GM12878 (cell line): ENCODE results near the gene GPR34. TPM values are rescaled to one million over a fixed set of nuclear protein-coding genes. Genes with fewer than 3 reads are reported as not detected.

Experiments
- BCLAF1 ChIP-seq: fragments of 450-650 bp; IDR thresholded peaks from 2 replicates; pipeline ENCODE4 v1.6.1; 2017; ENCODE audit warnings: antibody characterized with exemption, mild to moderate bottlenecking, moderate library complexity
- CREM ChIP-seq: IDR thresholded peaks from 2 replicates; pipeline ENCODE4 v1.6.1; 2014; ENCODE audit warnings: antibody characterized with exemption, low read depth
- EP300 ChIP-seq, 2 experiments: fragments of 150-350 bp in 1 of 2; IDR thresholded peaks; 2 replicates each; pipeline ENCODE4 v1.6.1; 2011 to 2012; ENCODE audit warnings: low read depth in 2 of 2, low read length in 2 of 2, borderline replicate concordance in 1 of 2, improper control_type of control experiment in 1 of 2, inconsistent platforms in 1 of 2; ENCODE audit not compliant: control insufficient read depth in 1 of 2
- FOXM1 ChIP-seq: IDR thresholded peaks from 2 replicates; pipeline ENCODE4 v1.6.1; 2012; ENCODE audit warnings: low read depth, mild to moderate bottlenecking, inconsistent platforms, low read length, moderate library complexity
- IKZF2 ChIP-seq, 2 experiments: fragments of 450-650 bp; IDR thresholded peaks; 2 replicates each; pipeline ENCODE4 v1.6.1; 2017; ENCODE audit warnings: mild to moderate bottlenecking in 2 of 2, moderate library complexity in 2 of 2
- MEF2B ChIP-seq: fragments of 450-650 bp; IDR thresholded peaks from 2 replicates; pipeline ENCODE4 v1.6.1; 2018; ENCODE audit warnings: mild to moderate bottlenecking, moderate library complexity; ENCODE audit not compliant: partially characterized antibody, poor library complexity, severe bottlenecking
- MTA2 ChIP-seq: fragments of 450-650 bp; IDR thresholded peaks from 2 replicates; pipeline ENCODE4 v1.6.1; 2016; ENCODE audit warnings: low read depth, mild to moderate bottlenecking, moderate library complexity
- MTA3 ChIP-seq: IDR thresholded peaks from 2 replicates; pipeline ENCODE4 v1.6.1; 2012; ENCODE audit warnings: low read length, inconsistent platforms, borderline replicate concordance
- MYB ChIP-seq: fragments of 150-350 bp; IDR thresholded peaks from 2 replicates; pipeline ENCODE4 v1.6.1; 2014; ENCODE audit warnings: mild to moderate bottlenecking, low read depth, low read length, borderline replicate concordance
- RCOR1 ChIP-seq: conservative IDR thresholded peaks from 2 replicates; pipeline ENCODE4 v1.6.1; 2012; ENCODE audit warnings: low read depth, low read length, improper control_type of control experiment
- SKIL ChIP-seq: fragments of 450-650 bp; IDR thresholded peaks from 2 replicates; pipeline ENCODE4 v1.6.1; 2017; ENCODE audit warnings: mild to moderate bottlenecking, low read depth, inconsistent platforms; ENCODE audit not compliant: poor library complexity, severe bottlenecking
- SMAD1 ChIP-seq: fragments of 450-650 bp; IDR thresholded peaks from 2 replicates; pipeline ENCODE4 v1.6.1; 2018; ENCODE audit warnings: mild to moderate bottlenecking, low read depth; ENCODE audit not compliant: partially characterized antibody
- SMAD5 ChIP-seq: IDR thresholded peaks from 2 replicates; pipeline ENCODE4 v1.6.1; 2016; ENCODE audit warnings: antibody characterized with exemption, low read depth
- SPI1 ChIP-seq: IDR thresholded peaks from 2 replicates; pipeline ENCODE4 v1.6.1; 2011; ENCODE audit warnings: low read depth, mild to moderate bottlenecking, low read length, moderate library complexity, borderline replicate concordance; ENCODE audit not compliant: insufficient read depth
- SREBF1 ChIP-seq: IDR thresholded peaks from 2 replicates; pipeline ENCODE4 v1.6.1; 2012; ENCODE audit warnings: mild to moderate bottlenecking, low read length
- TAF1 ChIP-seq: IDR thresholded peaks from 2 replicates; pipeline ENCODE4 v1.6.1; 2011; ENCODE audit warnings: mild to moderate bottlenecking, low read depth, low read length, borderline replicate concordance
- WRNIP1 ChIP-seq: IDR thresholded peaks from 2 replicates; pipeline ENCODE4 v1.6.1; 2011; ENCODE audit warnings: low read depth, low read length, improper control_type of control experiment, borderline replicate concordance
- ZNF207 ChIP-seq: fragments of 450-650 bp; IDR thresholded peaks from 2 replicates; pipeline ENCODE4 v1.6.1; 2014; ENCODE audit warnings: antibody characterized with exemption, mild to moderate bottlenecking, borderline replicate concordance
- ZNF274 ChIP-seq: IDR thresholded peaks from one replicate; pipeline ENCODE4 v1.8.0; 2011; ENCODE audit not compliant: insufficient read length, insufficient read depth
- polyA plus RNA-seq, 11 experiments: library from polyadenylated mRNA; depleted of rRNA in 4 of 11; unstranded in 6 of 11; stranded (reverse) in 5 of 11; fragments of >200 nt; fragmentation: Nextera tagmentation in 4 of 11; fragmentation: Illumina TruSeq in 1 of 11; extraction: Ambion mirVana in 4 of 11; extraction: Trizol in 1 of 11; gene quantifications; 1 replicate in 1 of 11; 2 replicates in 10 of 11; pipeline versions ENCODE4 v1.2.1 to v1.2.3, GENCODE V29; 2011 to 2016; ENCODE audit warnings: inconsistent platforms in 2 of 11, missing spikeins in 2 of 11, low read depth in 1 of 11
- total RNA-seq, 4 experiments: library from RNA; depleted of rRNA in 3 of 4; stranded (reverse); fragments of >200 nt in 3 of 4; fragmentation: Illumina TruSeq in 1 of 4; extraction: Trizol in 1 of 4; gene quantifications; 2 replicates each; pipeline versions ENCODE4 v1.2.1 to v1.2.3, GENCODE V29; 2013 to 2021
- TF ChIP-seq, protein P1 (sequence below): fragments of 450-650 bp; IDR thresholded peaks from 2 replicates; pipeline ENCODE4 v1.6.1; 2016; ENCODE audit warnings: mild to moderate bottlenecking, moderate library complexity, borderline replicate concordance

The GPR34 gene
- total and polyA plus RNA-seq, 10 of the 15 experiments (the other 5 are each of a cell fraction or from before 2014, with no cell fraction given), result 0.12 to 0.84 (median 0.28) TPM; not detected in 1

DNA sequence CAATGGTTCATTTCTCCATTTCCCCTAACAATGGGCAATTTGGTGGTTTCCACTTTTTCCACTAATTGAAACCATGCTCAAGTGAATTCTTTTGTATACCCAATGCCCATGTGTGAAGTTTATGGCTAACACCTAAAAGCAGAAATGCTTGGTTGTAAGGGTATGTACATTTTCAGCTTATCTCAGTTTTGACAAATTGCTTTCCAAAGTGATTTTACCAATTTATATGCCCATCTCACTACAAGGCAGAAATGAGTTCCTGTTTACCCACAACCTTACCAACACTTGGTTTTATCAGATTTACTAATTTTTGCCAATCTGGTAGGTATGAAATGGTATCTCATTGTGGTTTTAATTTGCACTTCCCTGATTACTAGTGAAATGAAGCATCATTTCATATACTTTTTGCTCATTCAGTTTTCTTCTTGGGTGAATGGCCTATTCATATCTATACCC is 14.8 kb downstream of the GPR34 start (continued):
- TF ChIP-seq SPI1, result peak; percentile 24; the same call in 1 of the 2 replicates
- TF ChIP-seq ZNF274, result no peak
- TF ChIP-seq ZNF207, result no peak
- peak in 1 of 2 experiments; percentile 51; a peak in 1 of 4 replicates for TF ChIP-seq EP300 (IDR thresholded peaks at IDR 0.05; ENCODE audit: borderline replicate concordance in 1 of 2, control insufficient read depth in 1 of 2, low read depth in 2 of 2, low read length in 2 of 2)
- no peak for TF ChIP-seq MTA3
- no peak for TF ChIP-seq FOXM1
- no peak for TF ChIP-seq SREBF1
- TF ChIP-seq SMAD1, result no peak
- peak; percentile 49 to 61; a peak in 3 of 4 replicates for TF ChIP-seq IKZF2 (IDR thresholded peaks at IDR 0.05)
- no peak for TF ChIP-seq WRNIP1
- TF ChIP-seq MYB, result no peak
- TF ChIP-seq CREM, result no peak
- TF ChIP-seq, protein P1, sequence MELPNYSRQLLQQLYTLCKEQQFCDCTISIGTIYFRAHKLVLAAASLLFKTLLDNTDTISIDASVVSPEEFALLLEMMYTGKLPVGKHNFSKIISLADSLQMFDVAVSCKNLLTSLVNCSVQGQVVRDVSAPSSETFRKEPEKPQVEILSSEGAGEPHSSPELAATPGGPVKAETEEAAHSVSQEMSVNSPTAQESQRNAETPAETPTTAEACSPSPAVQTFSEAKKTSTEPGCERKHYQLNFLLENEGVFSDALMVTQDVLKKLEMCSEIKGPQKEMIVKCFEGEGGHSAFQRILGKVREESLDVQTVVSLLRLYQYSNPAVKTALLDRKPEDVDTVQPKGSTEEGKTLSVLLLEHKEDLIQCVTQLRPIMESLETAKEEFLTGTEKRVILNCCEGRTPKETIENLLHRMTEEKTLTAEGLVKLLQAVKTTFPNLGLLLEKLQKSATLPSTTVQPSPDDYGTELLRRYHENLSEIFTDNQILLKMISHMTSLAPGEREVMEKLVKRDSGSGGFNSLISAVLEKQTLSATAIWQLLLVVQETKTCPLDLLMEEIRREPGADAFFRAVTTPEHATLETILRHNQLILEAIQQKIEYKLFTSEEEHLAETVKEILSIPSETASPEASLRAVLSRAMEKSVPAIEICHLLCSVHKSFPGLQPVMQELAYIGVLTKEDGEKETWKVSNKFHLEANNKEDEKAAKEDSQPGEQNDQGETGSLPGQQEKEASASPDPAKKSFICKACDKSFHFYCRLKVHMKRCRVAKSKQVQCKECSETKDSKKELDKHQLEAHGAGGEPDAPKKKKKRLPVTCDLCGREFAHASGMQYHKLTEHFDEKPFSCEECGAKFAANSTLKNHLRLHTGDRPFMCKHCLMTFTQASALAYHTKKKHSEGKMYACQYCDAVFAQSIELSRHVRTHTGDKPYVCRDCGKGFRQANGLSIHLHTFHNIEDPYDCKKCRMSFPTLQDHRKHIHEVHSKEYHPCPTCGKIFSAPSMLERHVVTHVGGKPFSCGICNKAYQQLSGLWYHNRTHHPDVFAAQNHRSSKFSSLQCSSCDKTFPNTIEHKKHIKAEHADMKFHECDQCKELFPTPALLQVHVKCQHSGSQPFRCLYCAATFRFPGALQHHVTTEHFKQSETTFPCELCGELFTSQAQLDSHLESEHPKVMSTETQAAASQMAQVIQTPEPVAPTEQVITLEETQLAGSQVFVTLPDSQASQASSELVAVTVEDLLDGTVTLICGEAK, result no peak
- no peak for TF ChIP-seq RCOR1
- TF ChIP-seq MEF2B, result peak; percentile 20
- TF ChIP-seq SKIL, result no peak
- TF ChIP-seq BCLAF1, result no peak
- peak; percentile 85 for TF ChIP-seq MTA2
- TF ChIP-seq TAF1, result no peak
- TF ChIP-seq SMAD5, result no peak
